Measurements from ENCODE around the gene SLX4IP. TPM values are rescaled to one million over a fixed set of nuclear protein-coding genes. Genes with fewer than 3 reads are reported as not detected.
A peak's percentile ranks its signal among the peaks of the same experiment; 100 is the strongest.

SLX4IP gene
- total and polyA plus RNA-seq, 2 of the 13 experiments (the other 11 are each of a cell fraction or from before 2014, with no cell fraction given), result 3.6 to 7.3 TPM

DNA sequence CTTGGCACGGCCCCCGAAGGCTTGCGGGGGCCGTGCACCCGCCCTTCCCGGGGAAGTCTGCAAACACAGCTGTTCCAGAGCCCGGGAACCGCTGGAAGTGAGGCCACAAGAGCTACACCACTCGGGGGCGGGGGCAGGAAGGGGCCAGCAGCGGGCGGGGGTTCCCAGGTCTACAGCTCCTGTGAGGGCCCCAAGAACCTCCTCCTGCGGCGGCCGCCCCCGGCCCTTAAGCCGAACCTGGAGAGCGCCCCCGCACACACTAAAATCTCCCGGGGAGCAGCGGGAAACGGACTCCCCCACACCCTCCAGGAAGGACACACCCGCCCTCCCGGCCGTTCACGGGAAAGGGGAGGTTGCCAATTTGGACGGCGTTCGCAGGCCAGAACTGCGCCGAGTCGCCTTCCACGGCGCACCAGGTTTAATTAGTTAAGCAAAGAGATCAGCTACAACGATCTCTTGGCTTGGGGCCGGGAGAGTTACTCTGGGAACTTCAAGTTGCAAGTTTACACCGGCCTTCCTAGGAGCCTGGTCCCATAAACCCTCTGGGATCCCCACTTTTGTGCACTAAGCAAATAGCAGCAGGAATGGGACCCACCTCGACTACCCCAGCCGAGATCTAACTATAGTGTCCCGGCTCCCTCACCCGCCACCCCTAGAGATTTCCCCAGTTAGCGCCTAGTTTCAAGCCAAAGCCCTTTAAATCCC is 237.0 kb downstream of the SLX4IP start (continued):
- TF ChIP-seq, protein P1, sequence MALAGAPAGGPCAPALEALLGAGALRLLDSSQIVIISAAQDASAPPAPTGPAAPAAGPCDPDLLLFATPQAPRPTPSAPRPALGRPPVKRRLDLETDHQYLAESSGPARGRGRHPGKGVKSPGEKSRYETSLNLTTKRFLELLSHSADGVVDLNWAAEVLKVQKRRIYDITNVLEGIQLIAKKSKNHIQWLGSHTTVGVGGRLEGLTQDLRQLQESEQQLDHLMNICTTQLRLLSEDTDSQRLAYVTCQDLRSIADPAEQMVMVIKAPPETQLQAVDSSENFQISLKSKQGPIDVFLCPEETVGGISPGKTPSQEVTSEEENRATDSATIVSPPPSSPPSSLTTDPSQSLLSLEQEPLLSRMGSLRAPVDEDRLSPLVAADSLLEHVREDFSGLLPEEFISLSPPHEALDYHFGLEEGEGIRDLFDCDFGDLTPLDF (CRISPR knock-in tag; IDR thresholded peaks at IDR 0.05), result no peak
- TF ChIP-seq ZFP36L1 (CRISPR knock-in tag; IDR thresholded peaks at IDR 0.05) (no peak), ZNF652 (CRISPR knock-in tag; IDR thresholded peaks at IDR 0.05; ENCODE audit: borderline replicate concordance, low read depth) (no peak), THYN1 (CRISPR knock-in tag; IDR thresholded peaks at IDR 0.05; ENCODE audit: borderline replicate concordance, low read depth) (peak; percentile 76; the same call in 1 of the 2 replicates), ZNF17 (CRISPR knock-in tag; IDR thresholded peaks at IDR 0.05) (no peak), ZNF572 (CRISPR knock-in tag; IDR thresholded peaks at IDR 0.05) (no peak), HOXD1 (CRISPR knock-in tag; IDR thresholded peaks at IDR 0.05) (no peak), ZNF382 (CRISPR knock-in tag; IDR thresholded peaks at IDR 0.05; ENCODE audit: borderline replicate concordance) (no peak), ZNF547 (CRISPR knock-in tag; IDR thresholded peaks at IDR 0.05) (no peak), ZFP62 (CRISPR knock-in tag; IDR thresholded peaks at IDR 0.05) (no peak), CBX1 (IDR thresholded peaks at IDR 0.05; ENCODE audit: low read depth) (no peak)
- TF ChIP-seq, protein P2, sequence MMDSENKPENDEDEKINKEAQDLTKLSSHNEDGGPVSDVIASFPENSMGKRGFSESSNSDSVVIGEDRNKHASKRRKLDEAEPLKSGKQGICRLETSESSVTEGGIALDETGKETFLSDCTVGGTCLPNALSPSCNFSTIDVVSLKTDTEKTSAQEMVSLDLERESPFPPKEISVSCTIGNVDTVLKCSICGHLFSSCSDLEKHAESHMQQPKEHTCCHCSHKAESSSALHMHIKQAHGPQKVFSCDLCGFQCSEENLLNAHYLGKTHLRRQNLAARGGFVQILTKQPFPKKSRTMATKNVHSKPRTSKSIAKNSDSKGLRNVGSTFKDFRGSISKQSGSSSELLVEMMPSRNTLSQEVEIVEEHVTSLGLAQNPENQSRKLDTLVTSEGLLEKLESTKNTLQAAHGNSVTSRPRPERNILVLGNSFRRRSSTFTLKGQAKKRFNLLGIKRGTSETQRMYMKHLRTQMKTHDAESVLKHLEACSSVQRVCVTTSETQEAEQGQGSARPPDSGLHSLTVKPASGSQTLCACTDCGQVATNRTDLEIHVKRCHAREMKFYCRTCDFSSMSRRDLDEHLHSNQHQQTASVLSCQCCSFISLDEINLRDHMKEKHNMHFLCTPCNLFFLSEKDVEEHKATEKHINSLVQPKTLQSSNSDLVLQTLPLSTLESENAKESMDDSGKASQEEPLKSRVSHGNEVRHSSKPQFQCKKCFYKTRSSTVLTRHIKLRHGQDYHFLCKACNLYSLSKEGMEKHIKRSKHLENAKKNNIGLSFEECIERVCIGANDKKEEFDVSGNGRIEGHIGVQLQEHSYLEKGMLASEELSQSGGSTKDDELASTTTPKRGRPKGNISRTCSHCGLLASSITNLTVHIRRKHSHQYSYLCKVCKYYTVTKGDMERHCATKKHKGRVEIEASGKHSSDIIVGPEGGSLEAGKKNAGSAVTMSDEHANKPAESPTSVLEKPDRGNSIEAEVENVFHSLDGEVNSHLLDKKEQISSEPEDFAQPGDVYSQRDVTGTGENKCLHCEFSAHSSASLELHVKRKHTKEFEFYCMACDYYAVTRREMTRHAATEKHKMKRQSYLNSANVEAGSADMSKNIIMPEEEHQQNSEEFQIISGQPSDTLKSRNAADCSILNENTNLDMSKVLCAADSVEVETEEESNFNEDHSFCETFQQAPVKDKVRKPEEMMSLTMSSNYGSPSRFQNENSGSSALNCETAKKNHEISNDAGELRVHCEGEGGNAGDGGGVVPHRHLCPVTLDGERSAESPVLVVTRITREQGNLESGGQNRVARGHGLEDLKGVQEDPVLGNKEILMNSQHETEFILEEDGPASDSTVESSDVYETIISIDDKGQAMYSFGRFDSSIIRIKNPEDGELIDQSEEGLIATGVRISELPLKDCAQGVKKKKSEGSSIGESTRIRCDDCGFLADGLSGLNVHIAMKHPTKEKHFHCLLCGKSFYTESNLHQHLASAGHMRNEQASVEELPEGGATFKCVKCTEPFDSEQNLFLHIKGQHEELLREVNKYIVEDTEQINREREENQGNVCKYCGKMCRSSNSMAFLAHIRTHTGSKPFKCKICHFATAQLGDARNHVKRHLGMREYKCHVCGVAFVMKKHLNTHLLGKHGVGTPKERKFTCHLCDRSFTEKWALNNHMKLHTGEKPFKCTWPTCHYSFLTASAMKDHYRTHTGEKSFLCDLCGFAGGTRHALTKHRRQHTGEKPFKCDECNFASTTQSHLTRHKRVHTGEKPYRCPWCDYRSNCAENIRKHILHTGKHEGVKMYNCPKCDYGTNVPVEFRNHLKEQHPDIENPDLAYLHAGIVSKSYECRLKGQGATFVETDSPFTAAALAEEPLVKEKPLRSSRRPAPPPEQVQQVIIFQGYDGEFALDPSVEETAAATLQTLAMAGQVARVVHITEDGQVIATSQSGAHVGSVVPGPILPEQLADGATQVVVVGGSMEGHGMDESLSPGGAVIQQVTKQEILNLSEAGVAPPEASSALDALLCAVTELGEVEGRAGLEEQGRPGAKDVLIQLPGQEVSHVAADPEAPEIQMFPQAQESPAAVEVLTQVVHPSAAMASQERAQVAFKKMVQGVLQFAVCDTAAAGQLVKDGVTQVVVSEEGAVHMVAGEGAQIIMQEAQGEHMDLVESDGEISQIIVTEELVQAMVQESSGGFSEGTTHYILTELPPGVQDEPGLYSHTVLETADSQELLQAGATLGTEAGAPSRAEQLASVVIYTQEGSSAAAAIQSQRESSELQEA (CRISPR knock-in tag; IDR thresholded peaks at IDR 0.05; ENCODE audit: not compliant biosample characterization), result no peak
- TF ChIP-seq, protein P3, sequence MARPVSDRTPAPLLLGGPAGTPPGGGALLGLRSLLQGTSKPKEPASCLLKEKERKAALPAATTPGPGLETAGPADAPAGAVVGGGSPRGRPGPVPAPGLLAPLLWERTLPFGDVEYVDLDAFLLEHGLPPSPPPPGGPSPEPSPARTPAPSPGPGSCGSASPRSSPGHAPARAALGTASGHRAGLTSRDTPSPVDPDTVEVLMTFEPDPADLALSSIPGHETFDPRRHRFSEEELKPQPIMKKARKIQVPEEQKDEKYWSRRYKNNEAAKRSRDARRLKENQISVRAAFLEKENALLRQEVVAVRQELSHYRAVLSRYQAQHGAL (CRISPR knock-in tag; IDR thresholded peaks at IDR 0.05; ENCODE audit: not compliant biosample characterization), result no peak
- TF ChIP-seq, protein P4, sequence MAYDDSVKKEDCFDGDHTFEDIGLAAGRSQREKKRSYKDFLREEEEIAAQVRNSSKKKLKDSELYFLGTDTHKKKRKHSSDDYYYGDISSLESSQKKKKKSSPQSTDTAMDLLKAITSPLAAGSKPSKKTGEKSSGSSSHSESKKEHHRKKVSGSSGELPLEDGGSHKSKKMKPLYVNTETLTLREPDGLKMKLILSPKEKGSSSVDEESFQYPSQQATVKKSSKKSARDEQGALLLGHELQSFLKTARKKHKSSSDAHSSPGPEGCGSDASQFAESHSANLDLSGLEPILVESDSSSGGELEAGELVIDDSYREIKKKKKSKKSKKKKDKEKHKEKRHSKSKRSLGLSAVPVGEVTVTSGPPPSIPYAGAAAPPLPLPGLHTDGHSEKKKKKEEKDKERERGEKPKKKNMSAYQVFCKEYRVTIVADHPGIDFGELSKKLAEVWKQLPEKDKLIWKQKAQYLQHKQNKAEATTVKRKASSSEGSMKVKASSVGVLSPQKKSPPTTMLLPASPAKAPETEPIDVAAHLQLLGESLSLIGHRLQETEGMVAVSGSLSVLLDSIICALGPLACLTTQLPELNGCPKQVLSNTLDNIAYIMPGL (CRISPR knock-in tag; IDR thresholded peaks at IDR 0.05; ENCODE audit: borderline replicate concordance in 1 of 2, low read depth in 1 of 2), result no peak
- TF ChIP-seq, protein P5, sequence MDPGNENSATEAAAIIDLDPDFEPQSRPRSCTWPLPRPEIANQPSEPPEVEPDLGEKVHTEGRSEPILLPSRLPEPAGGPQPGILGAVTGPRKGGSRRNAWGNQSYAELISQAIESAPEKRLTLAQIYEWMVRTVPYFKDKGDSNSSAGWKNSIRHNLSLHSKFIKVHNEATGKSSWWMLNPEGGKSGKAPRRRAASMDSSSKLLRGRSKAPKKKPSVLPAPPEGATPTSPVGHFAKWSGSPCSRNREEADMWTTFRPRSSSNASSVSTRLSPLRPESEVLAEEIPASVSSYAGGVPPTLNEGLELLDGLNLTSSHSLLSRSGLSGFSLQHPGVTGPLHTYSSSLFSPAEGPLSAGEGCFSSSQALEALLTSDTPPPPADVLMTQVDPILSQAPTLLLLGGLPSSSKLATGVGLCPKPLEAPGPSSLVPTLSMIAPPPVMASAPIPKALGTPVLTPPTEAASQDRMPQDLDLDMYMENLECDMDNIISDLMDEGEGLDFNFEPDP (CRISPR knock-in tag; conservative IDR thresholded peaks at IDR 0.05), result no peak
